GM21515 (cell line): ENCODE data around the gene ABCC1.
"Not testable (repeated sequence)": the region's sequence is repeated elsewhere in the genome, so short reads cannot be mapped to it uniquely, and the experiment has no call there.

Experiments
- ATAC-seq: cut with Tn5 transposase; IDR thresholded peaks from one replicate; pipeline ENCODE4 v1.9.1; 2021; ENCODE audit not compliant: unreplicated experiment

The ABCC1 gene

GRCh38 chr16:15949210-15950160 is at the start of gene ABCC1:
Gene ABCC1 (plus strand): TSS chr16:15949616. CDS start chr16:15949752, 136 bp downstream.
- peak; percentile 58 for ATAC-seq

- ATAC-seq = no peak
Observed at GRCh38 chr16:15900357-15900756, 49.1 kb upstream of the ABCC1 start.

GRCh38 chr16:15900901-15901500 is 48.4 kb upstream of the ABCC1 start:
- no peak for ATAC-seq

GRCh38 chr16:15903960-15904359 is 45.5 kb upstream of the ABCC1 start:
- no peak for ATAC-seq

- ATAC-seq = no peak
Observed at GRCh38 chr16:15906439-15906838, 43.0 kb upstream of the ABCC1 start.

GRCh38 chr16:15907863-15908478 is 41.4 kb upstream of the ABCC1 start:
- ATAC-seq = peak; percentile 96

- no peak for ATAC-seq
Observed at GRCh38 chr16:15911198-15911597, 38.2 kb upstream of the ABCC1 start.

GRCh38 chr16:15913046-15913698 is 36.2 kb upstream of the ABCC1 start:
- no peak for ATAC-seq

GRCh38 chr16:15915555-15916081 is 33.8 kb upstream of the ABCC1 start:
- no peak for ATAC-seq

- ATAC-seq = no peak
Observed at GRCh38 chr16:15916323-15916722, 33.1 kb upstream of the ABCC1 start.

GRCh38 chr16:15918314-15918713 is 31.1 kb upstream of the ABCC1 start:
- ATAC-seq = not testable (repeated sequence)

GRCh38 chr16:15919331-15919730 is 30.1 kb upstream of the ABCC1 start:
- ATAC-seq = no peak

- no peak for ATAC-seq
Observed at GRCh38 chr16:15924996-15925395, 24.4 kb upstream of the ABCC1 start.

GRCh38 chr16:15925631-15926030 is 23.8 kb upstream of the ABCC1 start:
- no peak for ATAC-seq

- no peak for ATAC-seq
Observed at GRCh38 chr16:15928261-15929104, 20.9 kb upstream of the ABCC1 start.

GRCh38 chr16:15932939-15933338 is 16.5 kb upstream of the ABCC1 start:
- ATAC-seq = no peak

- ATAC-seq = no peak
Observed at GRCh38 chr16:15933781-15934180, 15.6 kb upstream of the ABCC1 start.

GRCh38 chr16:15934991-15935390 is 14.4 kb upstream of the ABCC1 start:
- no peak for ATAC-seq

- ATAC-seq = not testable (repeated sequence)
Observed at GRCh38 chr16:15936809-15937208, 12.6 kb upstream of the ABCC1 start.
